Measurements from ENCODE around the gene CHDH. TPM values are rescaled to one million over a fixed set of nuclear protein-coding genes. Genes with fewer than 3 reads are reported as not detected.

The CHDH gene
- total RNA-seq, 1 donor from 2014 or later, result under 0.01 TPM

DNA sequence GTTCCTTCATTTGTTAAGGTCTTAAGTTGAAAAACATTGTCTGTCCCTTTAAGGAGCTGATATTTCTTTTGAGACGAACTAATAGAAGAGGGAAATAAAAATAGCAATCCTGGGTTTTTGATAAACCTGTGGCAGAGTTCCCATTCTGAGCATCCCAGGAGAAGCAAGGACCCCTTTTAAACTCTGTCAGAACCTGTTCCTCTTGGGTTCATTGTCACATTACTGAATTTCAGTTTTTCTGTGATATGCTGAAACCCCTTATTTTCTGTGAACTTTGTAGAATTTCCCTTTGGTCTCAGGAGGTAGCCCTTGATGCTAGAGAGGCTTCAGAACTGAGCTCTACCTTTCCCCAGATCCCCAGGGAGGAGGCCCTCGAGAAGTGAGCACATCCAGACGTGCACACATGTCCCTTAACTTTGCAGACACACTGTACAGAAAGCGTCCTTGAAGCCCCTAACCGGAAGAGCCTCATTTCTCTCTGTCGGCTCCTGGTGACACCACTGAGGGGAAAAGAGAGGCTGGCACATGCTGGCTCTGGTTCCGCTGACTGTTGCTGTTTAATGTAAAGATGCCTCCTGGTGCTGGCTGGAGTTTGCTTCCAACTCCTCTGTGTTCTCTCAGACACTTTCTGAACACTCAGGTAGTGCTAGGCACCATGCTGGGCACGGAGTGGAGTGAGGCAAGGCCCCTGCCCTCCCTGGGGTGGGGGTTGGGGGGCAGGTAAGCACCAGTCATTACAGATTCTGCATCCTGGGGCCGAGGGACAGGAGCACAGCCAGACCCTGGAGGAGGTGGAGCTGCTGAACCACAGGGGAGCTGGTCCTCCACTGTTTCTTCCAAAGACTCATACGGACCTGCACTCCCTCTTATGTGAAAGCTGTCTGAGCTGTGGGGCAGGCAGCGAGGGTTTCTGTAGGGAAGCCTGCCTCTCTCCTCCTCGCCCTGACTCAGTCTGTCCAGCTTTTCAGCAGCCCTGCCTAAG, 77.5 kb downstream of the CHDH start:
- no peak for DNase-seq (ENCODE audit: low read depth)
- Histone ChIP-seq H3K27me3 (ENCODE audit: control insufficient read depth, insufficient read depth, low read length) (no peaks in the 10 kb centered on the region), H3K36me3 (ENCODE audit: control insufficient read depth, insufficient read depth, low read length) (no peaks in the 10 kb centered on the region), H3K4me3 (ENCODE audit: low read depth, low read length) (no peak overlapping the region)
- FAIRE-seq, result no peak
- no peak for TF ChIP-seq CTCF (IDR thresholded peaks at IDR 0.05; ENCODE audit: insufficient read depth, low read length, severe bottlenecking)

DNA sequence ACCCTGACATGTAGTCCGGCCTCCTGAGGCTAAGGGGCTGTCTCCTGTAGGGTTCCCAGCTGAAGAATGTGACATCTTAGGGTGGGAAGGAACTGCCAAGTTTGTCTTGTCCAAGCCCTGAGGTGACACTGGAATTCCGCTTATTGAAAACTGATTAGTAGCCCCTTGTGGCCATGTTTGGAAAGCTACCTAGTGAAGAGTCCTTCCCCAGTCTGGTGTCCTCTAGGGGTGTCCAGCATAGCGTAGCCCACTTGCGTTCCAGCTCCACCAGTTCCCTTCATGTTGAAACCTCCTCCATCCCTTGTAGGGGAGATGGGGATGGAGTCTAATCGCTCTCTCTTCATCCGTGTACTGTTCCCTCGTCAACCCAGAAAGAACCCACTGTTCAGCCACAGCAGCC, 79.5 kb downstream of the CHDH start:
- Histone ChIP-seq H3K4me3 (ENCODE audit: low read depth, low read length) (no peak overlapping the region), H3K27me3 (ENCODE audit: control insufficient read depth, insufficient read depth, low read length) (no peaks in the 10 kb centered on the region), H3K36me3 (ENCODE audit: control insufficient read depth, insufficient read depth, low read length) (no peaks in the 10 kb centered on the region)
- peak; percentile 79 for FAIRE-seq
- TF ChIP-seq CTCF (IDR thresholded peaks at IDR 0.05; ENCODE audit: insufficient read depth, low read length, severe bottlenecking), result no peak
- no peak for DNase-seq (ENCODE audit: low read depth)

GRCh38 chr3:53765753-53766152, 80.5 kb downstream of the CHDH start:
- no peaks in the 10 kb centered on the region for H3K27me3 ChIP-seq (ENCODE audit: control insufficient read depth, insufficient read depth, low read length)

GRCh38 chr3:53764026-53764775, 82.0 kb downstream of the CHDH start:
- H3K27me3 ChIP-seq (ENCODE audit: control insufficient read depth, insufficient read depth, low read length), result peaks cover 2% of the 10 kb centered on the region
- FAIRE-seq, result no peak
- H3K4me3 ChIP-seq (ENCODE audit: low read depth, low read length), result no peak overlapping the region
- H3K36me3 ChIP-seq (ENCODE audit: control insufficient read depth, insufficient read depth, low read length), result no peaks in the 10 kb centered on the region
- DNase-seq (ENCODE audit: low read depth), result no peak
- no peak for TF ChIP-seq CTCF (IDR thresholded peaks at IDR 0.05; ENCODE audit: insufficient read depth, low read length, severe bottlenecking)

More at GRCh38 chr3:53765753-53766152, 80.5 kb downstream of the CHDH start:
- no peak for TF ChIP-seq CTCF (IDR thresholded peaks at IDR 0.05; ENCODE audit: insufficient read depth, low read length, severe bottlenecking)
- Histone ChIP-seq H3K4me3 (ENCODE audit: low read depth, low read length) (no peak overlapping the region), H3K36me3 (ENCODE audit: control insufficient read depth, insufficient read depth, low read length) (no peaks in the 10 kb centered on the region)
- DNase-seq (ENCODE audit: low read depth), result no peak
- FAIRE-seq, result no peak

- DNase-seq (ENCODE audit: low read depth) (no peak), FAIRE-seq (no peak)
- Histone ChIP-seq H3K36me3 (ENCODE audit: control insufficient read depth, insufficient read depth, low read length) (no peaks in the 10 kb centered on the region), H3K27me3 (ENCODE audit: control insufficient read depth, insufficient read depth, low read length) (peaks cover 2% of the 10 kb centered on the region), H3K4me3 (ENCODE audit: low read depth, low read length) (no peak overlapping the region)
- TF ChIP-seq CTCF (IDR thresholded peaks at IDR 0.05; ENCODE audit: insufficient read depth, low read length, severe bottlenecking), result no peak
Observed at GRCh38 chr3:53763353-53763752, 82.9 kb downstream of the CHDH start.

Other genes starting within 250 kb of the CHDH start
- not detected in 2 replicates for gene IL17RB, start 149 bp upstream of the CHDH start, total RNA-seq
- gene ACTR8, start 35.7 kb upstream of the CHDH start, total RNA-seq, result 16.8 and 18.9 TPM in 2 replicates
- gene SELENOK, start 45.4 kb upstream of the CHDH start, total RNA-seq, result 23.7 and 32.5 TPM in 2 replicates